Thymus (tissue), 11 donors: Measurements from ENCODE around the gene RNF13. TPM values are rescaled to one million over a fixed set of nuclear protein-coding genes. Genes with fewer than 3 reads are reported as not detected.
"Not testable (repeated sequence)": the region's sequence is repeated elsewhere in the genome, so short reads cannot be mapped to it uniquely, and the experiment has no call there.

Source experiments
- DNase-seq, 9 donors: peaks; one replicate each; pipeline ENCODE4 v3.0.0-alpha.2; 2013; ENCODE audit warnings: low spot score in 9 of 9, low read depth in 6 of 9, missing footprints in 1 of 9
- H3K27ac ChIP-seq, 2 donors: one replicate each; pipeline ENCODE4 v1.5.1; 2013; ENCODE audit warnings: control low read depth in 1 of 2, low read depth in 1 of 2, low read length in 1 of 2, mild to moderate bottlenecking in 1 of 2, moderate library complexity in 1 of 2
- H3K27me3 ChIP-seq, 2 donors: one replicate each; pipeline ENCODE4 v1.5.1; 2013; ENCODE audit warnings: low read length in 1 of 2; ENCODE audit not compliant: control insufficient read depth in 2 of 2, insufficient read depth in 1 of 2
- H3K36me3 ChIP-seq, 2 donors: one replicate each; pipeline ENCODE4 v1.5.1; 2013; ENCODE audit warnings: low read length in 1 of 2, mild to moderate bottlenecking in 1 of 2, moderate library complexity in 1 of 2; ENCODE audit not compliant: control insufficient read depth in 2 of 2, insufficient read depth in 2 of 2
- H3K4me1 ChIP-seq, 2 donors: one replicate each; pipeline ENCODE4 v1.5.1; 2013; ENCODE audit warnings: low read length in 2 of 2; ENCODE audit not compliant: control insufficient read depth in 2 of 2, insufficient read depth in 2 of 2
- H3K4me3 ChIP-seq, 2 donors: one replicate each; pipeline ENCODE4 v1.5.1; 2013; ENCODE audit warnings: low read length in 2 of 2, control low read depth in 1 of 2, mild to moderate bottlenecking in 1 of 2
- H3K9me3 ChIP-seq, 2 donors: one replicate each; pipeline ENCODE4 v1.5.1; 2013; ENCODE audit warnings: low read length in 1 of 2, mild to moderate bottlenecking in 1 of 2; ENCODE audit not compliant: control insufficient read depth in 2 of 2, insufficient read depth in 1 of 2
- WGBS: extraction: QIAGEN DNeasy Blood & Tissue Kit; methylation state at CpG from one replicate; pipeline ENCODE4 v1.1.7; 2013; 5-methylcytosine and 5-hydroxymethylcytosine counted together
- polyA plus RNA-seq: library from polyadenylated mRNA; stranded (reverse); fragments of 200-250 nt; gene quantifications from one replicate; pipeline ENCODE4 v1.2.3, GENCODE V29; 2013
- total RNA-seq: library from RNA; stranded (reverse); fragments of 120-200 nt; gene quantifications from one replicate; pipeline ENCODE4 v1.2.4, GENCODE V29; 2013
- donor health status: healthy.

The RNF13 gene
- total and polyA plus RNA-seq, 2 donors: 53.3 to 57.2 TPM

DNA sequence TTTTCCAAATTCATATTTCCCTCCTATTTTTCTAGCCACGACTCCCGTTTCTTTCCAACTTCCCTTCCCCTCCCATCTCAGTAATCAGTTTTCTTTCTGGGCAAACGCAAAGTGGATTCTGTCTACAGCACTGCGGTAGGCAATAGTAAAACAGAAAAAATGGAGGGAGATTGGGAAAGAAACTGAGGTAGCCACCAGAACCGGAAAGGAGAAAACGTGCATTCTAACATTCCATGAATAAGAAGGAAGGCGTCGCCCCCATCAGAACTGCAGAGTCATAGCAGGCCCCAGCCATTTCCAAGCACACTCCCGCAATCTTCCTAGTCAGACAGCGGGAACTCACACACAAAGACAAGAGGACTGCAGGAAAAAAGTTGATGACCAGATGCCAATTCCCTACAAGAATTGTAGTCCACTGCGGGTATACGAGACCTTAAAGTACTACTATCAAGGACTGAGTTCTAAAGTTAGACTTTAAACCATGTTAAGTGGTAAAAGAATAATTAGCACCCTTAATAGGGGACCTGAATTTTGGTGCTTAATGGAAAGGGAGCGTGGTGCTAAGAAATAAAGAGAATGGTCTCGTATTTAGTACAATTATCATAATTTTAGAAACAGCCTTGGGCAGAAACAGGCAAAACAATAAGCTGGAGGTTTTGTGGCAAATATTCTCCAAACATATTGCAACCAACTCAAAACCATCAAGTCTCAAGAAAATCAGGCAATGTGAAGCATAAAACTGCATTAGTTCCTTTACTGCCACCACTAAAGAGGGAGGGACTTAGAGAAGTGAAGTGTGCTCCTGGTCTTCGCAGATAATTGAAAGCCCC, 156.3 kb downstream of the RNF13 start:
- H3K9me3 ChIP-seq: peaks cover 0 to 3% of the 10 kb centered on the region in 2 donors
- DNase-seq: peak in 1 of 9 donors; percentile 9
- 85% methylated on average over 15 of the region's 15 CpGs for WGBS
- peaks cover 21 to 50% of the 10 kb centered on the region in 2 donors for H3K27me3 ChIP-seq
- H3K4me3 ChIP-seq: peak overlapping the region; percentile 50 to 78
- no peaks in the 10 kb centered on the region for H3K36me3 ChIP-seq
- H3K4me1 ChIP-seq: peaks cover 0 to 7% of the 10 kb centered on the region in 2 donors
- no peak overlapping the region for H3K27ac ChIP-seq

DNA sequence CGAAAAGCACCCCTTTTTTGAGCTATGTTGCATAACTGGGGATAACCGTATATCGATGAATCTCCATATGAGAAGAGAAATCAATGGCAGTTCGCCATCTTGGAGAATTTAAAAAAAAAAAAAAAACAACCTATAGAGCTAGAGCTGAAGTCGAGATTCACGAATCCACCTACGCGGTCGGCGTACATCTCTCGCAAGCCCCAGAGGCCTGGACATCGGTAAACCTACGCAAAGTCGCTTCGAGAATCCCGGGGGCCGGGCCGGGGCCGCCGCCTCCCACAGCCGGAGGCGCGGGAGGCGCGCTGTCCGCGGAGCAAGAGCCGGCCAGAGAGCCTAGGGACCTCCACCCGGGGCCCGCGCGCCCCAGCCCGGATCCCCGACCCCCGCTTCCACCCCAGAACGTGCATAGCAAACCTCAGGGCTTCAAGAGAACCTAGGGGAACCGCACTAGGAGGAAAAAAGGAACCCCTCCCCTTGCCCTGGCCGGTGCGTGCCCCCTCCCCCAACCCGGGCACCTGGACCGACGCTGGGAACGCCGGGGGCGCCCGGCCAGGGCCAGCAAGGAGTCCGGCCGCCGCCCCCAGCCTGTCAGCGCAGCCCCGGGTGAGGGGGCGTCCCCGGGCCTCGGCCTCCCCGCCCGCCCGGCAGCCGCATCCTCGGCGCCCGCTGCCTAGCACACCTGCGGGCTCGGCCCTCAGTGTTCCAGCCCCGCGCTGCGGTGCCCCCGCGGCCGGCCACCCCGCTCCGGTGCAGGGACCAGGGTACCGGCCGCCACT, 157.1 kb downstream of the RNF13 start:
- Histone ChIP-seq H3K36me3 (no peaks in the 10 kb centered on the region), H3K27ac (peak overlapping the region in 1 of 2 donors; percentile 60), H3K4me3 (peak overlapping the region; percentile 50 to 78), H3K9me3 (peaks cover 0 to 3% of the 10 kb centered on the region in 2 donors), H3K4me1 (peaks cover 0 to 7% of the 10 kb centered on the region in 2 donors), H3K27me3 (peaks cover 21 to 50% of the 10 kb centered on the region in 2 donors)
- peak; percentile 40 to 83 (median 50) for DNase-seq
- under 1% methylated on average over 73 of the region's 73 CpGs for WGBS

- Histone ChIP-seq H3K9me3 (peaks cover 0 to 3% of the 10 kb centered on the region in 2 donors), H3K27ac (peak within 1 kb of the TSS in 1 of 2 donors; percentile 68), H3K4me3 (peak within 1 kb of the TSS; percentile 50 to 78), H3K27me3 (peaks cover 21 to 50% of the 10 kb centered on the region in 2 donors), H3K4me1 (peaks cover 0 to 7% of the 10 kb centered on the region in 2 donors), H3K36me3 (no peaks in the 10 kb centered on the region)
- DNase-seq: peak in 7 of 9 donors; percentile 18 to 70 (median 40)
- under 1% methylated on average over 102 of the region's 102 CpGs for WGBS
Measured at GRCh38 chr3:149970716-149971402, 157.8 kb downstream of the RNF13 start, which contains the start of gene PFN2. PFN2 (minus strand) TSS chr3:149970895; CDS start chr3:149970856, 39 bp downstream.

- Histone ChIP-seq H3K27me3 (peaks cover 21 to 53% of the 10 kb centered on the region in 2 donors), H3K36me3 (no peaks in the 10 kb centered on the region), H3K9me3 (peaks cover 0 to 3% of the 10 kb centered on the region in 2 donors), H3K4me1 (peaks cover 0 to 7% of the 10 kb centered on the region in 2 donors), H3K27ac (peak overlapping the region in 1 of 2 donors; percentile 3), H3K4me3 (peak overlapping the region; percentile 45 to 78)
- 2% methylated on average over 42 of the region's 42 CpGs for WGBS
- peak in 6 of 9 donors; percentile 3 to 51 (median 20) for DNase-seq
Measured at GRCh38 chr3:149971403-149972075, 158.5 kb downstream of the RNF13 start.

DNA sequence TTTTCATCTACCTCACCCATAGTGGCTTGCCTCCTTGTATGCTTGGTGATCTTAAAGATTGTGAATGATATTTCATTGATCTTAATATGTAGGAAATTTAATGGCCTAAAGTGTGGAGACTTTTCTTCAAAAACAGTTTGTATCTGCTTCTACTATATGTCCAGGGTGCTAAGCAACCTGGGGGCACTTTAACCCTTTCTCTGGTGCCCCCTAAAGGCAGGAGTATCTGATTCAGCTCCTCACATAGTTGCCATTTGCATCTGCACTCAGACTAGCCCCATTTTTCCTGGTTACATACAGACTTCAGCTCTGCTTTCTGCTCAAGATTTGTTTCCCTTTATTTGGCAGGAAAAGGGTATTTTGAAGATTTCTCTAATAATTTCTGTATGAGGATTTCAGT, 162.9 kb downstream of the RNF13 start:
- H3K4me3 ChIP-seq: no peak overlapping the region
- H3K9me3 ChIP-seq: peaks cover 0 to 3% of the 10 kb centered on the region in 2 donors
- DNase-seq: peak in 2 of 9 donors; percentile 5 to 28
- no peaks in the 10 kb centered on the region for H3K36me3 ChIP-seq
- peaks cover 0 to 7% of the 10 kb centered on the region in 2 donors for H3K4me1 ChIP-seq
- peaks cover 17 to 32% of the 10 kb centered on the region in 2 donors for H3K27me3 ChIP-seq
- H3K27ac ChIP-seq: no peak overlapping the region

DNA sequence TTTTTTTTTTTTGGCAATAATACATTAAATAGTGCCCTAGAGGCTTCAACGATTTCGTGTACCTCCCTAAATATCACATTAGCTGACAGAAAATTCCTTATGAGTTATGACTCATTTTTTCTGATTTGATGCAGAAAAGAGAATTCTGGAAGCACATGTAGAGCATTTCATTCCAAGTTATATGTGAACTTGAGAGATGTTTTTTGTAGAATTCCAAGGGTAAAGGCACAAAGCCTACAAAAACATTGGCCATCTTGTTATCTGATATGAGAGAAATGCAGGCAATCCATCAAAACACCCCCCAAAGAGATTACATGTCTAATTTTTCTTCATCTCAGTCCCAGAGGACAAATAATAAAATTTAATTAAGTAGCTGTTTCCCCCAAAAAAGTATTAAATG, 164.4 kb downstream of the RNF13 start:
- no peaks in the 10 kb centered on the region for H3K36me3 ChIP-seq
- DNase-seq: no peak
- 92% methylated on average over 2 of the region's 2 CpGs for WGBS
- no peak overlapping the region for H3K27ac ChIP-seq
- H3K9me3 ChIP-seq: no peaks in the 10 kb centered on the region
- H3K27me3 ChIP-seq: peaks cover 4 to 18% of the 10 kb centered on the region in 2 donors
- H3K4me3 ChIP-seq: no peak overlapping the region
- no peaks in the 10 kb centered on the region for H3K4me1 ChIP-seq

DNA sequence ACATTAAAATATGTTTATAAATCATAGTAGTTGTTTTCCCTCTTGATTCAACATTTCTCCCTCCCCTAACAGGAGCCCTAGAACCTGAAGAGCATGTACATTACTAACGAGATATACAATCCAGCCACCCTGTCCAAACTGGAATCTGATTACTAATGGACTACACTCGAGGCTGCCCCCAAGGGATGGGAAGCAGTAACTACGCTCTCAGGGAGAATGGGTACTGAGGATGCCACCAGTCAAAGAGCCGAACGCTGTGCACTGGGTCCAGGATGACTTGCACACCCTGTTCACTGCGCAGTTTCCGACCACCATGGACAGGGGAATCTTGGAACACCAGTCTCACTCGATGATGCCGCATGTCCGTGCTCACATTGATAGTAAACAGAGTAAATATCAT, 169.0 kb downstream of the RNF13 start:
- H3K27me3 ChIP-seq, H3K4me3 ChIP-seq, H3K27ac ChIP-seq, H3K36me3 ChIP-seq, DNase-seq, H3K9me3 ChIP-seq, H3K4me1 ChIP-seq: not testable (repeated sequence)
- 82% methylated on average over 3 of the region's 10 CpGs for WGBS

DNA sequence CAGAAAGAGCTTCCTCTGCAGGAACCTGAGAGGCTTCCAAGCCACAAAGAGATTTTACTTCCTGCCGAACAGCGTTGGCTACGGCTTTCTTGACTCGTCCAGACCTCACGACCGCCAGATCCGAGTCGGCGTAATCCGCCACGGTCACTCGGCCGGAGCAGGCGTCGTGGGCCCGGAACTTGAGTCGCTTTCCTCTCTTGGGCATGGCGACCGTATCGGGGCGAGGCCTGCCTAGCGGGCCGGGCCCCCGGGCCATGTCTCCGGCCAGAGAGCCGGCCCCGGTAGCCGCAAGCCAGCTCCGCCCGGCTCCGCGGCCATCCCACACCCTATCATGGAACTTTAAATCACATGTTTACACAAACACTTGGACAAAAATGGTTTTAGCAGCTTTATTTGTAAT, 170.0 kb downstream of the RNF13 start:
- DNase-seq, H3K9me3 ChIP-seq: not testable (repeated sequence)

More for the DNA sequence above, 170.0 kb downstream of the RNF13 start:
- H3K4me1 ChIP-seq, H3K4me3 ChIP-seq, H3K36me3 ChIP-seq, H3K27me3 ChIP-seq, H3K27ac ChIP-seq: not testable (repeated sequence)
- WGBS: 96% methylated on average over 32 of the region's 32 CpGs
